OCI-LY7 (cell line): Measurements from ENCODE around the gene TSPAN5. TPM values are rescaled to one million over a fixed set of nuclear protein-coding genes. Genes with fewer than 3 reads are reported as not detected.

Experiments used
- BruUV-seq: library from RNA; stranded (reverse); fragments of 400-500 nt; replicated peaks from 2 replicates; lab custom pipeline; 2021; lab: Mats Ljungman, UMichigan
- CTCF ChIA-PET: fragments of 300-600 bp; sonication (Branson Sonifier 250); formaldehyde crosslinking; loops from one replicate; lab custom pipeline; 2022; ENCODE audit warnings: antibody characterized with exemption; ENCODE audit not compliant: unreplicated experiment; lab: Charles Lee
- POLR2A ChIA-PET: fragments of 300-600 bp; sonication (Branson Sonifier 250); formaldehyde crosslinking; loops from one replicate; lab custom pipeline; 2022; ENCODE audit warnings: antibody characterized with exemption; lab: Charles Lee
- DNase-seq: peaks from one replicate; pipeline ENCODE4 v3.0.0-alpha.2; 2015; ENCODE audit warnings: low spot score
- H2AFZ ChIP-seq: fragments of 200-600 bp; sonication (generic), shearing (Covaris generic); 2 replicates; pipeline ENCODE4 v1.6.1; 2014; ENCODE audit warnings: mild to moderate bottlenecking, antibody characterized with exemption, low read length, moderate library complexity
- H3K27ac ChIP-seq: fragments of 200-600 bp; sonication (generic); 2 replicates; pipeline ENCODE4 v1.5.1; 2014; ENCODE audit warnings: mixed run types, low read depth, mild to moderate bottlenecking, moderate library complexity, low read length, inconsistent platforms; ENCODE audit not compliant: poor library complexity, severe bottlenecking
- H3K36me3 ChIP-seq: fragments of 200-600 bp; sonication (generic); 2 replicates; pipeline ENCODE4 v1.6.1; 2014; ENCODE audit warnings: mild to moderate bottlenecking, antibody characterized with exemption, low read length, moderate library complexity, mixed read lengths; ENCODE audit not compliant: insufficient read depth
- H3K4me1 ChIP-seq: fragments of 200-600 bp; sonication (generic); 2 replicates; pipeline ENCODE4 v1.5.1; 2014; ENCODE audit warnings: mild to moderate bottlenecking, low read length; ENCODE audit not compliant: insufficient read depth, poor library complexity, severe bottlenecking
- H3K4me2 ChIP-seq: fragments of 200-600 bp; sonication (generic); 2 replicates; pipeline ENCODE4 v1.6.1; 2014; ENCODE audit warnings: mild to moderate bottlenecking, low read length
- H3K4me3 ChIP-seq: fragments of 200-600 bp; sonication (generic); 2 replicates; pipeline ENCODE4 v1.5.1; 2014; ENCODE audit warnings: mild to moderate bottlenecking, low read depth, low read length; ENCODE audit not compliant: poor library complexity, severe bottlenecking
- H3K79me2 ChIP-seq: fragments of 200-600 bp; sonication (generic); 2 replicates; pipeline ENCODE4 v1.6.1; 2016; ENCODE audit warnings: low read depth, mild to moderate bottlenecking, low read length, moderate library complexity, mixed read lengths; ENCODE audit not compliant: insufficient read depth
- H3K9me2 ChIP-seq: fragments of 200-600 bp; sonication (generic); 2 replicates; pipeline ENCODE4 v1.6.1; 2016; ENCODE audit warnings: mild to moderate bottlenecking, low read length, mixed read lengths; ENCODE audit not compliant: insufficient read depth
- H3K9me3 ChIP-seq: fragments of 200-600 bp; sonication (generic); 2 replicates; pipeline ENCODE4 v1.6.1; 2014; ENCODE audit warnings: mild to moderate bottlenecking, mixed run types, low read length, mixed read lengths
- H4K20me1 ChIP-seq: fragments of 200-600 bp; sonication (generic); 2 replicates; pipeline ENCODE4 v1.6.1; 2014; ENCODE audit warnings: mild to moderate bottlenecking, antibody characterized with exemption, low read length, moderate library complexity, mixed read lengths; ENCODE audit not compliant: insufficient read depth
- CTCF ChIP-seq: fragments of 200-600 bp; sonication (generic); conservative IDR thresholded peaks from 2 replicates; pipeline ENCODE4 v1.5.1; 2014; ENCODE audit warnings: mild to moderate bottlenecking, antibody characterized with exemption, low read length, moderate library complexity, mixed read lengths
- EZH2phosphoT487 ChIP-seq: fragments of 200-600 bp; sonication (generic); IDR thresholded peaks from 2 replicates; pipeline ENCODE4 v1.6.1; 2018; ENCODE audit warnings: low read depth, borderline replicate concordance, mild to moderate bottlenecking, mixed run types, antibody characterized with exemption, low read length, moderate library complexity, mixed read lengths
- intact Hi-C: fragments of 100-400 bp; cut with micrococcal nuclease; formaldehyde crosslinking; loops from one replicate; pipeline ENCODE4 v1.10.0; 2022; ENCODE audit not compliant: unreplicated experiment
- total RNA-seq, 2 experiments: library from RNA; depleted of rRNA in 1 of 2; stranded (reverse); fragments of >200 nt in 1 of 2; shearing (Covaris generic) in 1 of 2; gene quantifications; 2 replicates each; pipeline ENCODE4 v1.2.3, GENCODE V29; 2014 to 2022

Gene TSPAN5
- total RNA-seq, 2 experiments from 2014 or later: not detected

- ChIA-PET CTCF (no interaction called here), POLR2A (interaction anchor here (0.6 kb wide), 1 partner anchor 125 kb away, joined by 3 read pairs; no protein-coding TSS in a partner anchor)
- no TSS peak for BruUV-seq
- no peaks in the 10 kb centered on the region for H3K36me3 ChIP-seq
- no peak overlapping the region for H3K4me3 ChIP-seq
- TF ChIP-seq EZH2phosphoT487 (no peak), CTCF (no peak)
- no peak for DNase-seq
- H3K79me2 ChIP-seq: no peaks in the 10 kb centered on the region
- no peak overlapping the region for H3K4me2 ChIP-seq
- intact Hi-C loops: no loop called here
- H2AFZ ChIP-seq: no peak overlapping the region
- H3K4me1 ChIP-seq: no peaks in the 10 kb centered on the region
- H3K9me2 ChIP-seq: no peaks in the 10 kb centered on the region
- H4K20me1 ChIP-seq: no peaks in the 10 kb centered on the region
- no peak overlapping the region for H3K27ac ChIP-seq
- H3K9me3 ChIP-seq: no peaks in the 10 kb centered on the region
Measured at GRCh38 chr4:98618680-98619079, 39.7 kb downstream of the TSPAN5 start.

- no peak for DNase-seq
- H3K9me3 ChIP-seq: no peaks in the 10 kb centered on the region
- ChIA-PET POLR2A (interaction anchor here (0.9 kb wide), 1 partner anchor 16 kb away, joined by 3 read pairs; no protein-coding TSS in a partner anchor), CTCF (interaction anchor here (0.5 kb wide), 1 partner anchor 119 kb away, joined by 3 read pairs; no protein-coding TSS in a partner anchor)
- H3K9me2 ChIP-seq: no peaks in the 10 kb centered on the region
- H3K36me3 ChIP-seq: no peaks in the 10 kb centered on the region
- H4K20me1 ChIP-seq: no peaks in the 10 kb centered on the region
- H2AFZ ChIP-seq: no peak overlapping the region
- H3K4me2 ChIP-seq: no peak overlapping the region
- BruUV-seq: no TSS peak
- no peaks in the 10 kb centered on the region for H3K4me1 ChIP-seq
- H3K4me3 ChIP-seq: no peak overlapping the region
- intact Hi-C loops: no loop called here
- H3K79me2 ChIP-seq: no peaks in the 10 kb centered on the region
- no peak overlapping the region for H3K27ac ChIP-seq
- TF ChIP-seq CTCF: no peak
- no peak for TF ChIP-seq EZH2phosphoT487
Measured at GRCh38 chr4:98617358-98618047, 40.9 kb downstream of the TSPAN5 start.

- no peaks in the 10 kb centered on the region for H3K36me3 ChIP-seq
- H2AFZ ChIP-seq: no peak overlapping the region
- no peak overlapping the region for H3K4me3 ChIP-seq
- POLR2A ChIA-PET: interaction anchor here (0.6 to 1.1 kb wide), 2 partner anchors 9 to 473 kb away, joined by 3 read pairs; partner anchors contain the start of gene STPG2
- no peaks in the 10 kb centered on the region for H4K20me1 ChIP-seq
- no TSS peak for BruUV-seq
- intact Hi-C loops: no loop called here
- H3K4me2 ChIP-seq: no peak overlapping the region
- H3K9me3 ChIP-seq: no peaks in the 10 kb centered on the region
- TF ChIP-seq CTCF (no peak), EZH2phosphoT487 (no peak)
- no peaks in the 10 kb centered on the region for H3K4me1 ChIP-seq
- no peaks in the 10 kb centered on the region for H3K79me2 ChIP-seq
- H3K27ac ChIP-seq: no peak overlapping the region
- CTCF ChIA-PET: no interaction called here
- DNase-seq: no peak
- no peaks in the 10 kb centered on the region for H3K9me2 ChIP-seq
Measured at GRCh38 chr4:98615991-98616390, 42.4 kb downstream of the TSPAN5 start.
